ENCODE measurements around the gene PRDM9.
"Not testable (repeated sequence)": the region's sequence is repeated elsewhere in the genome, so short reads cannot be mapped to it uniquely, and the experiment has no call there.

Gene PRDM9

GRCh38 chr5:23507278-23507685, at the start of gene PRDM9:
Gene PRDM9 (plus strand): TSS chr5:23507609. CDS start chr5:23509034, 1,425 bp downstream.
- H3K4me3 Mint-ChIP-seq: peak within 1 kb of the TSS in 1 of 2 donors; percentile 50
- DNase-seq (peak in 1 of 2 donors; percentile 18), ATAC-seq (peak; percentile 70)
- peak within 1 kb of the TSS in 1 of 2 donors; percentile 27 for H3K27ac Mint-ChIP-seq
- no peaks in the 10 kb centered on the region for H3K4me1 Mint-ChIP-seq
- no peaks in the 10 kb centered on the region for H3K27me3 Mint-ChIP-seq
- H3K9me3 Mint-ChIP-seq: peaks cover 14 to 46% of the 10 kb centered on the region in 2 donors

GRCh38 chr5:23457780-23458179, 49.6 kb upstream of the PRDM9 start:
- DNase-seq (no peak), ATAC-seq (no peak)
- Mint-ChIP-seq H3K9me3 (peaks cover 14% of the 10 kb centered on the region in 2 donors), H3K27me3 (no peaks in the 10 kb centered on the region), H3K4me1 (no peaks in the 10 kb centered on the region), H3K27ac (no peak overlapping the region), H3K4me3 (no peak overlapping the region)

GRCh38 chr5:23459214-23459613, 48.2 kb upstream of the PRDM9 start:
- peaks cover 18 to 20% of the 10 kb centered on the region in 2 donors for H3K9me3 Mint-ChIP-seq
- no peaks in the 10 kb centered on the region for H3K4me1 Mint-ChIP-seq
- no peak overlapping the region for H3K27ac Mint-ChIP-seq
- H3K4me3 Mint-ChIP-seq: no peak overlapping the region
- ATAC-seq (no peak), DNase-seq (no peak)
- H3K27me3 Mint-ChIP-seq: no peaks in the 10 kb centered on the region

GRCh38 chr5:23461576-23461975, 45.8 kb upstream of the PRDM9 start:
- no peaks in the 10 kb centered on the region for H3K27me3 Mint-ChIP-seq
- peaks cover 14 to 20% of the 10 kb centered on the region in 2 donors for H3K9me3 Mint-ChIP-seq
- no peak overlapping the region for H3K4me3 Mint-ChIP-seq
- ATAC-seq (no peak), DNase-seq (no peak)
- H3K4me1 Mint-ChIP-seq: no peaks in the 10 kb centered on the region
- no peak overlapping the region for H3K27ac Mint-ChIP-seq

- Mint-ChIP-seq H3K9me3 (peaks cover 9 to 20% of the 10 kb centered on the region in 2 donors), H3K4me3 (no peak overlapping the region), H3K27me3 (no peaks in the 10 kb centered on the region), H3K27ac (no peak overlapping the region), H3K4me1 (no peaks in the 10 kb centered on the region)
- DNase-seq (no peak), ATAC-seq (no peak)
These were observed 41.0 kb upstream of the PRDM9 start for GRCh38 chr5:23466401-23466912.

GRCh38 chr5:23468658-23469057, 38.8 kb upstream of the PRDM9 start:
- Mint-ChIP-seq H3K9me3 (peaks cover 5 to 9% of the 10 kb centered on the region in 2 donors), H3K4me1 (no peaks in the 10 kb centered on the region), H3K27me3 (no peaks in the 10 kb centered on the region), H3K4me3 (no peak overlapping the region), H3K27ac (no peak overlapping the region)
- ATAC-seq (no peak), DNase-seq (no peak)

- Mint-ChIP-seq H3K9me3 (peaks cover 0 to 5% of the 10 kb centered on the region in 2 donors), H3K27me3 (no peaks in the 10 kb centered on the region), H3K4me1 (no peaks in the 10 kb centered on the region), H3K4me3 (no peak overlapping the region), H3K27ac (no peak overlapping the region)
- ATAC-seq (no peak), DNase-seq (no peak)
These were observed 33.5 kb upstream of the PRDM9 start for GRCh38 chr5:23473915-23474314.

GRCh38 chr5:23474315-23474714, 33.1 kb upstream of the PRDM9 start:
- H3K9me3 Mint-ChIP-seq: peaks cover 3 to 7% of the 10 kb centered on the region in 2 donors

GRCh38 chr5:23476580-23476979, 30.8 kb upstream of the PRDM9 start:
- no peaks in the 10 kb centered on the region for H3K27me3 Mint-ChIP-seq
- ATAC-seq (no peak), DNase-seq (no peak)
- no peak overlapping the region for H3K4me3 Mint-ChIP-seq
- H3K27ac Mint-ChIP-seq: no peak overlapping the region
- no peaks in the 10 kb centered on the region for H3K4me1 Mint-ChIP-seq
- H3K9me3 Mint-ChIP-seq: peaks cover 5 to 6% of the 10 kb centered on the region in 2 donors

More at GRCh38 chr5:23474315-23474714, 33.1 kb upstream of the PRDM9 start:
- H3K27ac Mint-ChIP-seq: no peak overlapping the region
- H3K4me1 Mint-ChIP-seq: no peaks in the 10 kb centered on the region
- DNase-seq (no peak), ATAC-seq (no peak)
- no peak overlapping the region for H3K4me3 Mint-ChIP-seq
- no peaks in the 10 kb centered on the region for H3K27me3 Mint-ChIP-seq

- Mint-ChIP-seq H3K9me3 (peaks cover 15 to 21% of the 10 kb centered on the region in 2 donors), H3K27me3 (no peaks in the 10 kb centered on the region), H3K4me1 (no peaks in the 10 kb centered on the region), H3K27ac (no peak overlapping the region), H3K4me3 (no peak overlapping the region)
- DNase-seq: no peak
- no peak for ATAC-seq
These were observed 24.8 kb upstream of the PRDM9 start for GRCh38 chr5:23482642-23483041.

GRCh38 chr5:23483090-23483489, 24.3 kb upstream of the PRDM9 start:
- DNase-seq (no peak), ATAC-seq (no peak)
- H3K4me1 Mint-ChIP-seq: no peaks in the 10 kb centered on the region
- peaks cover 15 to 25% of the 10 kb centered on the region in 2 donors for H3K9me3 Mint-ChIP-seq
- H3K27me3 Mint-ChIP-seq: no peaks in the 10 kb centered on the region
- H3K27ac Mint-ChIP-seq: no peak overlapping the region
- no peak overlapping the region for H3K4me3 Mint-ChIP-seq

- Mint-ChIP-seq H3K27ac (no peak overlapping the region), H3K9me3 (peaks cover 15 to 34% of the 10 kb centered on the region in 2 donors), H3K27me3 (no peaks in the 10 kb centered on the region), H3K4me3 (no peak overlapping the region), H3K4me1 (no peaks in the 10 kb centered on the region)
- ATAC-seq: no peak
- DNase-seq: no peak
These were observed 23.3 kb upstream of the PRDM9 start for GRCh38 chr5:23484096-23484495.

GRCh38 chr5:23486227-23486626, 21.2 kb upstream of the PRDM9 start:
- H3K4me1 Mint-ChIP-seq, H3K27ac Mint-ChIP-seq, H3K4me3 Mint-ChIP-seq, ATAC-seq, H3K27me3 Mint-ChIP-seq, DNase-seq: not testable (repeated sequence)
- H3K9me3 Mint-ChIP-seq: peaks cover 10 to 42% of the 10 kb centered on the region in 2 donors

GRCh38 chr5:23490993-23491392, 16.4 kb upstream of the PRDM9 start:
- ATAC-seq (no peak), DNase-seq (no peak)
- no peak overlapping the region for H3K27ac Mint-ChIP-seq
- peaks cover 4 to 41% of the 10 kb centered on the region in 2 donors for H3K9me3 Mint-ChIP-seq
- no peaks in the 10 kb centered on the region for H3K27me3 Mint-ChIP-seq
- H3K4me1 Mint-ChIP-seq: no peaks in the 10 kb centered on the region
- no peak overlapping the region for H3K4me3 Mint-ChIP-seq

GRCh38 chr5:23494558-23494957, 12.9 kb upstream of the PRDM9 start:
- H3K9me3 Mint-ChIP-seq: peaks cover 0 to 20% of the 10 kb centered on the region in 2 donors

GRCh38 chr5:23496576-23496975, 10.8 kb upstream of the PRDM9 start:
- ATAC-seq (no peak), DNase-seq (no peak)
- no peaks in the 10 kb centered on the region for H3K4me1 Mint-ChIP-seq
- H3K27me3 Mint-ChIP-seq: no peaks in the 10 kb centered on the region
- no peak overlapping the region for H3K27ac Mint-ChIP-seq
- peaks cover 2 to 17% of the 10 kb centered on the region in 2 donors for H3K9me3 Mint-ChIP-seq
- H3K4me3 Mint-ChIP-seq: no peak overlapping the region

More at GRCh38 chr5:23494558-23494957, 12.9 kb upstream of the PRDM9 start:
- Mint-ChIP-seq H3K4me3 (no peak overlapping the region), H3K27me3 (no peaks in the 10 kb centered on the region), H3K27ac (no peak overlapping the region), H3K4me1 (no peaks in the 10 kb centered on the region)
- DNase-seq (no peak), ATAC-seq (no peak)
